HL-60/S4 treated with phorbol 12-myristate 13-acetate at 8.2 ng/mL for 4 days and 3 days (cell line): ENCODE data around the gene EIF4G1.

Experiments
- in situ Hi-C: fragments of 300-500 bp; cut with MboI; formaldehyde crosslinking; loops from 2 replicates; pipeline ENCODE4 v1.15.0; 2022; ENCODE audit warnings: low sequenced_read_pairs

The EIF4G1 gene

GRCh38 chr3:184381261-184382224, 67.1 kb downstream of the EIF4G1 start:
- in situ Hi-C loops, result loop anchor here (25.0 kb wide), 1 partner anchor 406 kb away; no protein-coding TSS in a partner anchor

- in situ Hi-C loops, result loop anchor here (25.0 kb wide), 1 partner anchor 405 kb away; no protein-coding TSS in a partner anchor
Observed at GRCh38 chr3:184382326-184383032, 68.1 kb downstream of the EIF4G1 start.

GRCh38 chr3:184383033-184383740, 68.8 kb downstream of the EIF4G1 start:
- in situ Hi-C loops, result loop anchor here (25.0 kb wide), 1 partner anchor 404 kb away; no protein-coding TSS in a partner anchor

- in situ Hi-C loops, result loop anchor here (25.0 kb wide), 1 partner anchor 403 kb away; no protein-coding TSS in a partner anchor
Observed at GRCh38 chr3:184384342-184384741, 69.9 kb downstream of the EIF4G1 start.
